SK-N-DZ (cell line): ENCODE data around the gene CAMK2D.

Experiments
- DNase-seq: peaks from one replicate; pipeline ENCODE4 v3.0.0-alpha.2; 2015; ENCODE audit warnings: low spot score

Gene CAMK2D

GRCh38 chr4:113525521-113525920 lies 236.0 kb downstream of the CAMK2D start:
- DNase-seq = no peak

- DNase-seq = no peak
These were observed 236.9 kb downstream of the CAMK2D start for GRCh38 chr4:113524505-113525186.

- no peak for DNase-seq
These were observed 237.4 kb downstream of the CAMK2D start for GRCh38 chr4:113524096-113524495.

GRCh38 chr4:113522433-113522832 lies 239.1 kb downstream of the CAMK2D start:
- no peak for DNase-seq

- DNase-seq = no peak
These were observed 248.2 kb downstream of the CAMK2D start for GRCh38 chr4:113513382-113513781.

GRCh38 chr4:113512880-113513279 lies 248.7 kb downstream of the CAMK2D start:
- DNase-seq = no peak

- DNase-seq = no peak
These were observed 249.6 kb downstream of the CAMK2D start for GRCh38 chr4:113511944-113512343.

- DNase-seq = no peak
These were observed 251.7 kb downstream of the CAMK2D start for GRCh38 chr4:113509851-113510250.

GRCh38 chr4:113505044-113505443 lies 256.5 kb downstream of the CAMK2D start:
- no peak for DNase-seq

GRCh38 chr4:113504422-113504821 lies 257.1 kb downstream of the CAMK2D start:
- no peak for DNase-seq

GRCh38 chr4:113503691-113504090 lies 257.8 kb downstream of the CAMK2D start:
- DNase-seq = no peak

- DNase-seq = no peak
These were observed 258.6 kb downstream of the CAMK2D start for GRCh38 chr4:113502906-113503305.

- DNase-seq = no peak
These were observed 259.1 kb downstream of the CAMK2D start for GRCh38 chr4:113502476-113502875.

- no peak for DNase-seq
These were observed 261.1 kb downstream of the CAMK2D start for GRCh38 chr4:113500424-113500823.

GRCh38 chr4:113499696-113500095 lies 261.8 kb downstream of the CAMK2D start:
- DNase-seq = no peak

- no peak for DNase-seq
These were observed 262.4 kb downstream of the CAMK2D start for GRCh38 chr4:113499166-113499565.

- DNase-seq = no peak
These were observed 264.2 kb downstream of the CAMK2D start for GRCh38 chr4:113497154-113497884.

- DNase-seq = no peak
These were observed 264.8 kb downstream of the CAMK2D start for GRCh38 chr4:113496698-113497097.

- DNase-seq = no peak
These were observed 265.7 kb downstream of the CAMK2D start for GRCh38 chr4:113495790-113496189.

- no peak for DNase-seq
These were observed 278.4 kb downstream of the CAMK2D start for GRCh38 chr4:113483131-113483530.

GRCh38 chr4:113482325-113482724 lies 279.2 kb downstream of the CAMK2D start:
- no peak for DNase-seq

GRCh38 chr4:113481820-113482219 lies 279.7 kb downstream of the CAMK2D start:
- no peak for DNase-seq

GRCh38 chr4:113480109-113480508 lies 281.4 kb downstream of the CAMK2D start:
- DNase-seq = no peak
